HG03066 (cell line): Measurements from ENCODE around the gene FADS2.

Experiments
- ATAC-seq: cut with Tn5 transposase; IDR thresholded peaks from one replicate; pipeline ENCODE4 v1.9.1; 2021; ENCODE audit warnings: low read depth; ENCODE audit not compliant: unreplicated experiment

The FADS2 gene

GRCh38 chr11:61842528-61842820 is 14.4 kb downstream of the FADS2 start:
- ATAC-seq, result no peak

- ATAC-seq, result no peak
Observed at GRCh38 chr11:61844909-61845565, 16.9 kb downstream of the FADS2 start.

GRCh38 chr11:61846362-61847020 is 18.4 kb downstream of the FADS2 start:
- no peak for ATAC-seq

- ATAC-seq, result no peak
Observed at GRCh38 chr11:61847914-61848581, 19.9 kb downstream of the FADS2 start.

- ATAC-seq, result no peak
Observed at GRCh38 chr11:61848631-61849030, 20.5 kb downstream of the FADS2 start.

GRCh38 chr11:61850687-61851086 is 22.6 kb downstream of the FADS2 start:
- no peak for ATAC-seq

GRCh38 chr11:61851113-61851899 is 23.2 kb downstream of the FADS2 start:
- no peak for ATAC-seq

GRCh38 chr11:61851900-61852295 is 23.8 kb downstream of the FADS2 start:
- no peak for ATAC-seq

GRCh38 chr11:61853698-61854169 is 25.6 kb downstream of the FADS2 start:
- no peak for ATAC-seq

GRCh38 chr11:61854206-61854895 is 26.3 kb downstream of the FADS2 start:
- ATAC-seq, result no peak

GRCh38 chr11:61854966-61855714 is 27.0 kb downstream of the FADS2 start:
- ATAC-seq, result no peak

- no peak for ATAC-seq
Observed at GRCh38 chr11:61855939-61856680, 28.0 kb downstream of the FADS2 start.

GRCh38 chr11:61860054-61860903 is 32.2 kb downstream of the FADS2 start:
- no peak for ATAC-seq

- no peak for ATAC-seq
Observed at GRCh38 chr11:61861634-61862033, 33.5 kb downstream of the FADS2 start.

GRCh38 chr11:61862714-61863547 is 34.8 kb downstream of the FADS2 start:
- ATAC-seq, result no peak

GRCh38 chr11:61863548-61864081 is 35.5 kb downstream of the FADS2 start:
- no peak for ATAC-seq
